ENCODE data around the gene PCNP.
"Not testable (repeated sequence)": the region's sequence is repeated elsewhere in the genome, so short reads cannot be mapped to it uniquely, and the experiment has no call there.

The PCNP gene

DNA sequence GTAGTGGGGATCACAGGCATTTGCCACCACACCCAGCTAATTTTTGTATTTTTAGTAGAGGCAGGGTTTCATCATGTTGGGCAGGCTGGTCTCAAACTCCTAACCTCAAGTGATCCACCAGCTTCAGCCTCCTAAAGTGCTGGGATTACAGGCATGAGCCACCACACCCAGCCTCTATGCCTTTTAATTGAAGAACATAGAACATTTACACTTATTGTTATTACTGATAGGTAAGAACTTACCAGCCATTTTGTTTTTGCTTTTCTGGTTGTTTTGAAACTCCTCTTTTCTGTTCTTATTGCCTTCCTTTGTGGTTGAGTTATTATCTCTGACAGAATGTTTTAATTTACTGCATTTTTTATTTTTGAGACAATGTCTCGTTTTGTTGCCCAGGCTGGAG is 29.2 kb downstream of the PCNP start:
- no peak overlapping the region for H3K4me3 ChIP-seq (ENCODE audit: low read depth, low read length)
- TF ChIP-seq, protein P1, sequence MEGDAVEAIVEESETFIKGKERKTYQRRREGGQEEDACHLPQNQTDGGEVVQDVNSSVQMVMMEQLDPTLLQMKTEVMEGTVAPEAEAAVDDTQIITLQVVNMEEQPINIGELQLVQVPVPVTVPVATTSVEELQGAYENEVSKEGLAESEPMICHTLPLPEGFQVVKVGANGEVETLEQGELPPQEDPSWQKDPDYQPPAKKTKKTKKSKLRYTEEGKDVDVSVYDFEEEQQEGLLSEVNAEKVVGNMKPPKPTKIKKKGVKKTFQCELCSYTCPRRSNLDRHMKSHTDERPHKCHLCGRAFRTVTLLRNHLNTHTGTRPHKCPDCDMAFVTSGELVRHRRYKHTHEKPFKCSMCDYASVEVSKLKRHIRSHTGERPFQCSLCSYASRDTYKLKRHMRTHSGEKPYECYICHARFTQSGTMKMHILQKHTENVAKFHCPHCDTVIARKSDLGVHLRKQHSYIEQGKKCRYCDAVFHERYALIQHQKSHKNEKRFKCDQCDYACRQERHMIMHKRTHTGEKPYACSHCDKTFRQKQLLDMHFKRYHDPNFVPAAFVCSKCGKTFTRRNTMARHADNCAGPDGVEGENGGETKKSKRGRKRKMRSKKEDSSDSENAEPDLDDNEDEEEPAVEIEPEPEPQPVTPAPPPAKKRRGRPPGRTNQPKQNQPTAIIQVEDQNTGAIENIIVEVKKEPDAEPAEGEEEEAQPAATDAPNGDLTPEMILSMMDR (IDR thresholded peaks at IDR 0.05; ENCODE audit: insufficient read depth, low read depth, low read length, missing control alignments): no peak
- no peak for DNase-seq (ENCODE audit: low read depth)

DNA sequence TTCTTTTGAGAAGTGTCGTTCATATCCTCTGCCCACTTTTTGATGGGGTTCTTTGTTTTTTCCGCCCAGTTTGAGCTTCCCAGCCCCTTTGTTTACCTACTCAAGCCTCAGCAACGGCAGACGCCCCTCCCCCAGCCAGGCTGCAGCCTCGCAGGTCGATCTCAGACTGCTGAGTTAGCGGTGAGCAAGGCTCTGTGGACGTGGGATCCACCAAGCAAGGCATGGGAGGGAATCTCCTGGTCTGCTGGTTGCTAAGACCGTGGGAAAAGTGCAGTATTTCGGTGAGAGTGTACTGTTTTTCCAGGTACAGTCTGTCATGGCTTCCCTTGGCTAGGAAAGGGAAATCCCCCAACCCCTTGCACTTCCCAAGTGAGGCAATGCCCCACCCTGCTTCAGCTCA is 31.4 kb downstream of the PCNP start:
- H3K4me3 ChIP-seq (ENCODE audit: low read depth, low read length); DNase-seq (ENCODE audit: low read depth): not testable (repeated sequence)

DNA sequence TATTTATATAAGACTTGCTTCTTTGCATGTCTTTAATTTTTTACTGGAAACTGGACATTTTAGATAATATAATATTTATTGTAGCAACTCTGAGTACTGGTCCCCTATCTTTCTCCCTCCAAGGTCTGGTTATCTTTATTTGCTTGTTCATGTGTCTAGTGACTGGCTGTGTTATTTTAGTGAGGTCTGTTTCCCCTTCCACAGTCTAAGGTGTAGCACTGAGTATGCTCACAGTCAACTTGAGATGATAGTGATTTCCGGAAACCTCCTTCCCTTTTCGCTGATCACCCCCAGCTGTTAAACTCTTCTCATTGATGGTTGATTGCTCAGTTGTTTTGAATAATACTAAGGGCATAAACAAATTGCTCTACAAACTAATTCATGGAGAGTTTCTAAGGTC is 37.0 kb downstream of the PCNP start:
- H3K4me3 ChIP-seq (ENCODE audit: low read depth, low read length): no peak overlapping the region
- DNase-seq (ENCODE audit: low read depth): peak; percentile 57
- TF ChIP-seq, protein P1 (IDR thresholded peaks at IDR 0.05; ENCODE audit: insufficient read depth, low read depth, low read length, missing control alignments): no peak

DNA sequence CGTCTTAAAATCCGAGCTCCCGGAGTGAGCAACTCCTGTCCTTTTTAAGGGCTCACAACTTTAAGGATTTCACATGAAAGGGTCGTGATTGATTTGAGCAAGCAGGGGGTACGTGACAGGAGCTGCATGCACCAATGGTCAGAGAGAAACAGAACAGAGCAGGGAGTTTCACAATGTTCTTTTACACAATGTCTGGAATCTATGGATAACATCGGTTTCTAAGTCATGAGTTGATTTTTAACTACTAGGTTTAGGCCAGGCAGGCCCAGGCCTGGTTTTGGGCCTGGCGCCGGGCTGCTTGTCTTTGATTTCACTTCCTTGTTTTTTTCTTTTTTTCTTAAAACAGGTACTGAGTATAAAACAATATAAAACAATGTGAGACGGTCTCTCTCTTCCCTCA is 39.0 kb downstream of the PCNP start:
- H3K4me3 ChIP-seq (ENCODE audit: low read depth, low read length): not testable (repeated sequence)

DNA sequence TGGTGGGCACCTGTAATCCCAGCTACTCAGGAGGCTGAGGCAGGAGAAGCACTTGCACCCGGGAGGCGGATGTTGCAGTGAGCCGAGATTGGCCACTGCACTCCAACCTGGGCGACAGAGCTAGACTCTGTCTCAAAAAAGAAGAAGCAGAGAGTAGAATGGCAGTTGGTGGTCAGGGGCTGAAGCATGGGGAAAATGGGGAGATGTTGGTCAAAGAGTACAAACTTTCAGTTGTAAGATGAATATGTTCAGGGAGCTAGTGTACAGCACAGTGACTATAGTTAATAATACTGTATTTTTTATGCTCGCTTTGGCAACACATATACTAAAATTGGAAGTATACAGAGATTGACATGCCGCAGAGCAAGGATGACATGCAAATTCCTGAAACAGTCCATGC is 41.5 kb downstream of the PCNP start:
- no peak overlapping the region for H3K4me3 ChIP-seq (ENCODE audit: low read depth, low read length)
- TF ChIP-seq, protein P1 (IDR thresholded peaks at IDR 0.05; ENCODE audit: insufficient read depth, low read depth, low read length, missing control alignments): no peak

More for the DNA sequence above, 39.0 kb downstream of the PCNP start:
- DNase-seq (ENCODE audit: low read depth): not testable (repeated sequence)

DNA sequence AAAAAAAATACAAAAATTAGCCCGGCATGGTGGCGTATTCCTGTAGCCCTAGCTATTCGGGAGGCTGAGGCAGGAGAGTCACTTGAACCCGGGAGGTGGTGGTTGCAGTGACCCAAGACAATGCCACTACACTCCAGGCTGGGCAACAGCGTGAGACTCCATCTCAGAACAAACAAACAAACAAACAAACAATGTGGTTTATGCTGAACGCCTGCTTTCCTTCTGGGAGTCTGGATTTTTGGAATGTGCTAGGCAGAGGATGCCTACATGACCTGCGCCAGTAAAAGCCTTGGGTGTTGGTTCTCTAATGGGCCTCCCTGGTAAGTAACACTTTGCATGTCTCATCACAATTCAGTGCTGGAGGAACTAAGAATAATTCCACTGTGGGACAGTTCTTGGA is 43.5 kb downstream of the PCNP start:
- TF ChIP-seq, protein P1 (IDR thresholded peaks at IDR 0.05; ENCODE audit: insufficient read depth, low read depth, low read length, missing control alignments): no peak
- H3K4me3 ChIP-seq (ENCODE audit: low read depth, low read length): no peak overlapping the region
- no peak for DNase-seq (ENCODE audit: low read depth)

More for the DNA sequence above, 41.5 kb downstream of the PCNP start:
- DNase-seq (ENCODE audit: low read depth): no peak

DNA sequence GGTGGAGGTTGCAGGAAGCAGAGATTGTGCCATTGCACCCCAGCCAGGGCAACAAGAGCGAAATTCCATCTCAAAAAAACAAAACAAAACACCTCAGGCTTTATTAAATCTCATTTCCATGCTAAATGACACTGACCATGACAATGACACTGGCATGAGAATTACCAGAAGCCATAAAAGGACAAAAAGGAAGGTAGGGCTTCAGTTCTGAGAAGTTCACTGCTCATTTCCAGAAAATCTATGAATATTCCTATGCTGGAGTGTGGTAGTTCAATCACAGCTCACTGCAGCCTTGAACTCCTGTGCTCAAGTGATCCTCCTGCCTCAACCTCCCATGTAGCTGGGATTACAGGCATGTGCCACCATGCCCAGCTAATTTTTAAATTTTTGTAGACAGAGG is 44.7 kb downstream of the PCNP start:
- no peak overlapping the region for H3K4me3 ChIP-seq (ENCODE audit: low read depth, low read length)
- TF ChIP-seq, protein P1 (IDR thresholded peaks at IDR 0.05; ENCODE audit: insufficient read depth, low read depth, low read length, missing control alignments): no peak
- DNase-seq (ENCODE audit: low read depth): no peak

DNA sequence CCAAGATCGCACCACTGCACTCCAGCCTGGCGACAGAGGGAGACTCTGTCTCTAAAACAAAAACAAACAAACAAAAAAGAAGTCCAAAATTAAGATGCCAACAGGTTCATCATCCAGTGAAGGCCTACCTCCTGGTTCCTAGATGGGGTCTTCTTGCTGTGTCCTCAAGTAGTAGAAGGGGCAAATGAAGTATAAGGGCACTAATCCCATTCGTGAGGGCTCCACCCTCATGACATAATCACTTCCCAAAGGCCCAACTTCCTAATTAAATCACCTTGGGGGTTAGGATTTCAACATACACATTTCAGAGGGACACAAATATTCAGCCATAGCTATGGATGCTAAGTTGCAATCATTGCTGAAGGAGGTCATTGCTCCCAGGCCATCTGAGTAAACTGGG is 45.8 kb downstream of the PCNP start:
- H3K4me3 ChIP-seq (ENCODE audit: low read depth, low read length): no peak overlapping the region
- TF ChIP-seq, protein P1 (IDR thresholded peaks at IDR 0.05; ENCODE audit: insufficient read depth, low read depth, low read length, missing control alignments): no peak
- DNase-seq (ENCODE audit: low read depth): no peak
